Measurements from ENCODE around the gene ACAP3. TPM values are rescaled to one million over a fixed set of nuclear protein-coding genes. Genes with fewer than 3 reads are reported as not detected.

ACAP3 gene
- total and polyA plus RNA-seq, 2 experiments from 2014 or later, result 8.1 to 31.9 TPM

- TF ChIP-seq JUNB (IDR thresholded peaks at IDR 0.05; ENCODE audit: unreplicated experiment) (no peak), STAT1 (IDR thresholded peaks at IDR 0.05; ENCODE audit: unreplicated experiment) (no peak)
- Mint-ChIP-seq H3K4me1 (no peaks in the 10 kb centered on the region; the same call in 2 of the 3 replicates), H3K27me3 (ENCODE audit: insufficient read depth, low read depth, poor library complexity) (peaks cover 12% of the 10 kb centered on the region), H3K36me3 (ENCODE audit: low read depth) (peaks cover 18% of the 10 kb centered on the region), H3K27ac (no peak overlapping the region), H3K4me3 (no peak overlapping the region), H3K9me3 (no peaks in the 10 kb centered on the region; the same call in 2 of the 3 replicates)
- H3K4me1 ChIP-seq (ENCODE audit: insufficient read depth), result no peaks in the 10 kb centered on the region
- H2AFZ ChIP-seq, result no peak overlapping the region
- ATAC-seq (no peak), DNase-seq (ENCODE audit: low spot score) (no peak)
- H4K20me1 ChIP-seq (replicated peaks; ENCODE audit: insufficient read depth), result no peaks in the 10 kb centered on the region
- H3K36me3 ChIP-seq (ENCODE audit: insufficient read depth), result no peaks in the 10 kb centered on the region
- no peak overlapping the region for H3K4me2 ChIP-seq
- H3K4me3 ChIP-seq, result no peak overlapping the region
- no peaks in the 10 kb centered on the region for H3K79me2 ChIP-seq (replicated peaks; ENCODE audit: insufficient read depth)
- no peak overlapping the region for H3K27ac ChIP-seq (ENCODE audit: low read depth)
- no peaks in the 10 kb centered on the region for H3K27me3 ChIP-seq (ENCODE audit: insufficient read depth)
- H3K9me2 ChIP-seq (ENCODE audit: insufficient read depth), result no peaks in the 10 kb centered on the region
- peaks cover 15% of the 10 kb centered on the region for H3F3A ChIP-seq (replicated peaks; ENCODE audit: low read depth)
Measured at GRCh38 chr1:1336931-1337792, 29.4 kb upstream of the ACAP3 start.

DNA sequence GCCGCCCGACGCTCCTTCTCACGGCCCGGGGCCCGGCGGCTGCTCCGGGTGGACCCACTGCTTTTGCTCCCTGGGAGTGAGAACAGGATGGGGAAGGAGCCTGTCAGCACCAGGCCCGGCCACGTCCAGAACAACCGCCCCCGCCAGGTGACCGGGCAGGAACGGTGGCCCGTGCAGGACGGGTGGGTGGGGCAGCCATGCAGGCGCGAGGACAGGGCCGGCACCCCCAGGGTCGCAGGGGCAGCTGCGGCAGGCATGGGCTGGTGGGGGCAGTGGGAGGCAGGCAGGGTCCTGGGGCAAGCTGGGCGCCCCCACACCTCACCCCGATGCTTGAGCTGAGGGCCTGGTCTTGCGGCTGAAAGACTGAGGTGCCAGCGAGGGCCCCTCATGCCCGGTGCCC, 28.7 kb upstream of the ACAP3 start:
- Histone ChIP-seq H3K27ac (ENCODE audit: low read depth) (no peak overlapping the region), H3F3A (replicated peaks; ENCODE audit: low read depth) (peaks cover 15% of the 10 kb centered on the region), H3K79me2 (replicated peaks; ENCODE audit: insufficient read depth) (no peaks in the 10 kb centered on the region), H2AFZ (no peak overlapping the region), H3K4me1 (ENCODE audit: insufficient read depth) (no peaks in the 10 kb centered on the region), H4K20me1 (replicated peaks; ENCODE audit: insufficient read depth) (no peaks in the 10 kb centered on the region), H3K4me3 (no peak overlapping the region), H3K27me3 (ENCODE audit: insufficient read depth) (no peaks in the 10 kb centered on the region), H3K4me2 (no peak overlapping the region), H3K9me2 (ENCODE audit: insufficient read depth) (no peaks in the 10 kb centered on the region), H3K36me3 (ENCODE audit: insufficient read depth) (no peaks in the 10 kb centered on the region)
- Mint-ChIP-seq H3K4me1 (no peaks in the 10 kb centered on the region; the same call in 2 of the 3 replicates), H3K36me3 (ENCODE audit: low read depth) (peaks cover 16% of the 10 kb centered on the region), H3K27ac (no peak overlapping the region), H3K4me3 (no peak overlapping the region), H3K27me3 (ENCODE audit: insufficient read depth, low read depth, poor library complexity) (peaks cover 12% of the 10 kb centered on the region), H3K9me3 (no peaks in the 10 kb centered on the region; the same call in 2 of the 3 replicates)
- ATAC-seq (no peak), DNase-seq (ENCODE audit: low spot score) (no peak)
- TF ChIP-seq ZNF114 (CRISPR knock-in tag; IDR thresholded peaks at IDR 0.05) (no peak), JUNB (IDR thresholded peaks at IDR 0.05; ENCODE audit: unreplicated experiment) (no peak), POLR2AphosphoS5 (IDR thresholded peaks at IDR 0.05; ENCODE audit: low read depth) (no peak), EZH2 (IDR thresholded peaks at IDR 0.05; ENCODE audit: low read depth, unreplicated experiment) (no peak), STAT1 (IDR thresholded peaks at IDR 0.05; ENCODE audit: unreplicated experiment) (no peak), ZNF462 (CRISPR knock-in tag; IDR thresholded peaks at IDR 0.05) (no peak), ETS1 (IDR thresholded peaks at IDR 0.05) (no peak), EZH2phosphoT487 (IDR thresholded peaks at IDR 0.05; ENCODE audit: unreplicated experiment) (no peak), NANOG (IDR thresholded peaks at IDR 0.05; ENCODE audit: borderline replicate concordance) (no peak), CREB1 (CRISPR knock-in tag; IDR thresholded peaks at IDR 0.05; ENCODE audit: low read depth) (no peak), ZNF331 (CRISPR knock-in tag; IDR thresholded peaks at IDR 0.05; ENCODE audit: low read depth) (no peak)
- TF ChIP-seq, protein P1, sequence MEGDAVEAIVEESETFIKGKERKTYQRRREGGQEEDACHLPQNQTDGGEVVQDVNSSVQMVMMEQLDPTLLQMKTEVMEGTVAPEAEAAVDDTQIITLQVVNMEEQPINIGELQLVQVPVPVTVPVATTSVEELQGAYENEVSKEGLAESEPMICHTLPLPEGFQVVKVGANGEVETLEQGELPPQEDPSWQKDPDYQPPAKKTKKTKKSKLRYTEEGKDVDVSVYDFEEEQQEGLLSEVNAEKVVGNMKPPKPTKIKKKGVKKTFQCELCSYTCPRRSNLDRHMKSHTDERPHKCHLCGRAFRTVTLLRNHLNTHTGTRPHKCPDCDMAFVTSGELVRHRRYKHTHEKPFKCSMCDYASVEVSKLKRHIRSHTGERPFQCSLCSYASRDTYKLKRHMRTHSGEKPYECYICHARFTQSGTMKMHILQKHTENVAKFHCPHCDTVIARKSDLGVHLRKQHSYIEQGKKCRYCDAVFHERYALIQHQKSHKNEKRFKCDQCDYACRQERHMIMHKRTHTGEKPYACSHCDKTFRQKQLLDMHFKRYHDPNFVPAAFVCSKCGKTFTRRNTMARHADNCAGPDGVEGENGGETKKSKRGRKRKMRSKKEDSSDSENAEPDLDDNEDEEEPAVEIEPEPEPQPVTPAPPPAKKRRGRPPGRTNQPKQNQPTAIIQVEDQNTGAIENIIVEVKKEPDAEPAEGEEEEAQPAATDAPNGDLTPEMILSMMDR (conservative IDR thresholded peaks at IDR 0.05; ENCODE audit: low read depth in 2 of 2), result no peak

Measured in GM23338 (cell line).